ENCODE results near the gene SIRT7.

The SIRT7 gene

GRCh38 chr17:81942167-81942553 is 24.2 kb upstream of the SIRT7 start:
- H2AFZ ChIP-seq (ENCODE audit: low read depth), result peak overlapping the region; percentile 48
- 0 out of 2 replicates have a peak overlapping the region, but pooled peaks have one; percentile 3 for H3K9ac ChIP-seq
- H3K4me3 ChIP-seq (IDR thresholded peaks at IDR 0.05; ENCODE audit: insufficient read depth, low read depth, low read length), result no peak overlapping the region
- H3K27me3 ChIP-seq (ENCODE audit: insufficient read depth, low read depth), result peaks cover 10% of the 10 kb centered on the region; the same call in 1 of the 2 replicates
- no peaks in the 10 kb centered on the region for H3K36me3 ChIP-seq (ENCODE audit: insufficient read depth)
- no peak for TF ChIP-seq CTCF (conservative IDR thresholded peaks at IDR 0.05; ENCODE audit: low read depth, low read length)
- peak overlapping the region; percentile 68; the same call in 1 of the 2 replicates for H3K4me2 ChIP-seq
- H3K4me1 ChIP-seq (ENCODE audit: low read depth, poor library complexity, severe bottlenecking), result peaks cover 18% of the 10 kb centered on the region
- H4K20me1 ChIP-seq (ENCODE audit: insufficient read depth), result no peaks in the 10 kb centered on the region
- no peak overlapping the region for H3K27ac ChIP-seq
- H3K79me2 ChIP-seq (ENCODE audit: insufficient read depth, low read depth), result no peaks in the 10 kb centered on the region

- Histone ChIP-seq H3K9ac (0 out of 2 replicates have a peak overlapping the region, but pooled peaks have one; percentile 3), H3K4me3 (IDR thresholded peaks at IDR 0.05; ENCODE audit: insufficient read depth, low read depth, low read length) (no peak overlapping the region), H3K4me2 (peak overlapping the region; percentile 68; the same call in 1 of the 2 replicates), H3K79me2 (ENCODE audit: insufficient read depth, low read depth) (peaks cover 3% of the 10 kb centered on the region; the same call in 1 of the 2 replicates), H4K20me1 (ENCODE audit: insufficient read depth) (no peaks in the 10 kb centered on the region), H3K27ac (no peak overlapping the region), H2AFZ (ENCODE audit: low read depth) (peak overlapping the region; percentile 48), H3K27me3 (ENCODE audit: insufficient read depth, low read depth) (peaks cover 10% of the 10 kb centered on the region; the same call in 1 of the 2 replicates), H3K36me3 (ENCODE audit: insufficient read depth) (no peaks in the 10 kb centered on the region), H3K4me1 (ENCODE audit: low read depth, poor library complexity, severe bottlenecking) (peaks cover 18% of the 10 kb centered on the region)
- no peak for TF ChIP-seq CTCF (conservative IDR thresholded peaks at IDR 0.05; ENCODE audit: low read depth, low read length)
These were observed 23.6 kb upstream of the SIRT7 start for GRCh38 chr17:81941484-81942166.

- Histone ChIP-seq H3K9ac (no peak overlapping the region), H3K36me3 (ENCODE audit: insufficient read depth) (no peaks in the 10 kb centered on the region), H3K4me2 (no peak overlapping the region), H2AFZ (ENCODE audit: low read depth) (no peak overlapping the region), H3K27ac (no peak overlapping the region), H4K20me1 (ENCODE audit: insufficient read depth) (no peaks in the 10 kb centered on the region), H3K27me3 (ENCODE audit: insufficient read depth, low read depth) (peaks cover 10% of the 10 kb centered on the region; the same call in 1 of the 2 replicates), H3K4me3 (IDR thresholded peaks at IDR 0.05; ENCODE audit: insufficient read depth, low read depth, low read length) (no peak overlapping the region), H3K79me2 (ENCODE audit: insufficient read depth, low read depth) (peaks cover 11% of the 10 kb centered on the region; the same call in 1 of the 2 replicates), H3K4me1 (ENCODE audit: low read depth, poor library complexity, severe bottlenecking) (peaks cover 18% of the 10 kb centered on the region)
- TF ChIP-seq CTCF (conservative IDR thresholded peaks at IDR 0.05; ENCODE audit: low read depth, low read length), result no peak
These were observed 22.8 kb upstream of the SIRT7 start for GRCh38 chr17:81940538-81941483.

DNA sequence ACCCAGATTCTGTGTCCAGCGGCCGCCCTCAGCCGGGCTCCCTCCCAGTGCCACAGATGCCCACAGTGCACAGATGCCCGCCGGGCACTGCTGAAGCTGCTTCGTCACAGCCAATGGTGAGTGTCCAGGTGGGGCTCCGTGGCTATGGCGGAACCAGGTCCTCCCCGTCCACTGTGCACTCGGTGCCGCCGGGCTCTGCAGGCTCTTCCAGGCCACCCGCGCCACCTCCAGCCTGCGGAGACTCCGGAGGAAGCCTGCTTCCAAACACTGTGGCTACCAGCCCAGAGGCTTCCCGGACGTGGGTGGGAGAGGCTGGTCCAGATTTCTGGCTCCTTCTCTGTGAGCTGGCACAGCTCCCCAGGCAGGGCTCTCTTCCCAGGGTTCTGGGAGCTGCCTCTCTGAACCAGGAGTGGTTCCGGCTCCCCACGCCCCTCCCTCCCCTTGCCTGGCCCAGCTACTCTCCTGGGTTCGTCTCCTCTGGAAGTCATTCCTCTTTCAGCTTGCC is 22.0 kb upstream of the SIRT7 start:
- H3K9ac ChIP-seq, result no peak overlapping the region
- no peak overlapping the region for H3K27ac ChIP-seq
- peaks cover 14% of the 10 kb centered on the region; the same call in 1 of the 2 replicates for H3K79me2 ChIP-seq (ENCODE audit: insufficient read depth, low read depth)
- no peak for TF ChIP-seq CTCF (conservative IDR thresholded peaks at IDR 0.05; ENCODE audit: low read depth, low read length)
- H4K20me1 ChIP-seq (ENCODE audit: insufficient read depth), result no peaks in the 10 kb centered on the region
- H2AFZ ChIP-seq (ENCODE audit: low read depth), result no peak overlapping the region
- H3K4me1 ChIP-seq (ENCODE audit: low read depth, poor library complexity, severe bottlenecking), result peaks cover 18% of the 10 kb centered on the region
- H3K27me3 ChIP-seq (ENCODE audit: insufficient read depth, low read depth), result peaks cover 10% of the 10 kb centered on the region; the same call in 1 of the 2 replicates
- no peak overlapping the region for H3K4me3 ChIP-seq (IDR thresholded peaks at IDR 0.05; ENCODE audit: insufficient read depth, low read depth, low read length)
- H3K36me3 ChIP-seq (ENCODE audit: insufficient read depth), result no peaks in the 10 kb centered on the region
- H3K4me2 ChIP-seq, result no peak overlapping the region

Measured in KMS-11 (cell line).